ENCODE measurements around the gene RDH5. TPM values are rescaled to one million over a fixed set of nuclear protein-coding genes. Genes with fewer than 3 reads are reported as not detected.

RDH5 gene, protein sequence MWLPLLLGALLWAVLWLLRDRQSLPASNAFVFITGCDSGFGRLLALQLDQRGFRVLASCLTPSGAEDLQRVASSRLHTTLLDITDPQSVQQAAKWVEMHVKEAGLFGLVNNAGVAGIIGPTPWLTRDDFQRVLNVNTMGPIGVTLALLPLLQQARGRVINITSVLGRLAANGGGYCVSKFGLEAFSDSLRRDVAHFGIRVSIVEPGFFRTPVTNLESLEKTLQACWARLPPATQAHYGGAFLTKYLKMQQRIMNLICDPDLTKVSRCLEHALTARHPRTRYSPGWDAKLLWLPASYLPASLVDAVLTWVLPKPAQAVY
- 100 to 1,000 TPM in 3 of 4 donors, 10 to 100 TPM in 1; 70.9 to 162 (median 123) TPM for total RNA-seq

DNA sequence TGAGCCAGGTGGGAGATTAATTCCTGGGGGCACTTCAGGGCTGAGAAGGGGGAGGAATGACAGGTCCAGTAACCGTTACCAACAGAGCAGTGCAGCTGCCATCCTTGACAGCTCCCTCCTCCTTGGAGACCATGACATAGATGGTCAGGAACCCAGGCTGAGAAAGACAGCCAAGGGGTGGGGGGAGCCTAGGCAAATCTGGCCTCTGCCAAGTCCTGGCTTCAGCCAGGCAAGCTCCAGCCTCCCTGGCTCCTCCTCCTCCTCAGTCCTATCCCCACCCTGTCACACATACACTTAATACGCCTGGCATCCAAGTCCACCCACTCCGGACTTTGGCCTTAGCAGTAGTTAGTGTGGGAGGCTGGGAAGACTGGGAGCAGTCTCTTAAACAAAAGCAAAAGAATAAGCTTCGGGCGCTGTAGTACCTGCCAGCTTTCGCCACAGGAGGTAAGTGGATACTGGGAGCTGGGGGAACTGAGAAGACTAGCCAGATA, at the start of gene RDH5:
Gene RDH5 (plus strand): TSS at position 323 of the 494 bp plus-strand sequence. CDS start 792 bp downstream, outside the sequence.
- TF ChIP-seq, protein P1, sequence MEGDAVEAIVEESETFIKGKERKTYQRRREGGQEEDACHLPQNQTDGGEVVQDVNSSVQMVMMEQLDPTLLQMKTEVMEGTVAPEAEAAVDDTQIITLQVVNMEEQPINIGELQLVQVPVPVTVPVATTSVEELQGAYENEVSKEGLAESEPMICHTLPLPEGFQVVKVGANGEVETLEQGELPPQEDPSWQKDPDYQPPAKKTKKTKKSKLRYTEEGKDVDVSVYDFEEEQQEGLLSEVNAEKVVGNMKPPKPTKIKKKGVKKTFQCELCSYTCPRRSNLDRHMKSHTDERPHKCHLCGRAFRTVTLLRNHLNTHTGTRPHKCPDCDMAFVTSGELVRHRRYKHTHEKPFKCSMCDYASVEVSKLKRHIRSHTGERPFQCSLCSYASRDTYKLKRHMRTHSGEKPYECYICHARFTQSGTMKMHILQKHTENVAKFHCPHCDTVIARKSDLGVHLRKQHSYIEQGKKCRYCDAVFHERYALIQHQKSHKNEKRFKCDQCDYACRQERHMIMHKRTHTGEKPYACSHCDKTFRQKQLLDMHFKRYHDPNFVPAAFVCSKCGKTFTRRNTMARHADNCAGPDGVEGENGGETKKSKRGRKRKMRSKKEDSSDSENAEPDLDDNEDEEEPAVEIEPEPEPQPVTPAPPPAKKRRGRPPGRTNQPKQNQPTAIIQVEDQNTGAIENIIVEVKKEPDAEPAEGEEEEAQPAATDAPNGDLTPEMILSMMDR (IDR thresholded peaks at IDR 0.05; ENCODE audit: low read depth), result no peak

DNA sequence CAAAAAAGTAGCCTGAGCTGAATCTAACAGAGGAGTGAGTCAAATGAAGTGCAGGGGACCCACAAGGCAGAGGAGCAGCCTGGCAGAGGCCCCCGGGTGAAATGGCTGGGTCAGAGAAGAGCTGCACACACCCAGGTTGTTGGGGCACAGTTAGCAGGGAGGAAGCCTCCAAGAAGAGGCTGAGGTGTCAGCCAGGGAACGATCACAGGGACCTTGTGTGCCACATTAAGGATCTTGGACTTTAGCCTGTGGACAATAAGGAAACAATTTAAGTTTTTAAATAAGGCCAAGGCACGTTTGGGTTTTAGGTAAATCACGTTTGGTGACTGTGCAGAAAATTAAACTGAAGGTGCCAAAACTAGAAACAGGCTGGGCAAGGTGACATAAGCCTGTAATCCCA, 48.4 kb upstream of the RDH5 start:
- TF ChIP-seq, protein P1 (IDR thresholded peaks at IDR 0.05; ENCODE audit: low read depth), result no peak

DNA sequence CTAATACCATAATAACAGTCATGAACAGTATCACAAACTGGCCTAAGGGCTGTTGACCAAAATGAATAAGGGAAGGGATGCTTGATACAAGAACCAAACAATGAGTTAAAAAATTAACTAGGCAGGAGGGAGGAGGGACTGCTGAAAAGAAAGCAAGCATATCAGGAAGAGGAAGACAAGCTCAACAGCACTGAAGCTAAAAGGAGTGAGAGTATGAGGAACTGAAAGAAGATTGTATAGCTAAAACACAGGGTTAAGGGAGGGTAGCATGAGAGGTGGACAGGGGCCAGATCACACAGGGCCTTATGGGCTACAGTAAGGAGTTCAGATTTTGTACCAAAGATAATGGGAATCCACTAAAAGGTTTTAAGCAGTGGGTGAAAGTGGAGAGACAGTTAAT, 46.6 kb upstream of the RDH5 start:
- TF ChIP-seq, protein P1 (IDR thresholded peaks at IDR 0.05; ENCODE audit: low read depth), result no peak

DNA sequence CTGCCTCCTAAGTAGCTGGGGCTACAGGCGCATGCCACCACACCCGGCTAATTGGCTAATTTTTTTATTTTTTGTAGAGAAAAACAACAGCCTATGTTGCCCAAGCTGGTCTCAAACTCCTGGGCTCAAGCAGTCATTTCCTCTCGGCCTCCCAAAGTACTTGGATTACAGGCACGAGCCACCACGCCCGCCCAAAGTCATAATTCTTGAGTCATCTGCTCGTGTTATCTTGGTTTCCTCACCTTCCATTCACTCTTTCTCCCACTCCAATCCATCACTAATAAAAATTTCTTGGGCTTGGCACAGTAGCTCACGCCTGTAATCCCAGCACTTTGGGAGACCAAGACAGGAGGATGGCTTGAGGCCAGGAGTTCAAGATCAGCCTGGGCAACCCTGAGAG, 44.5 kb upstream of the RDH5 start:
- TF ChIP-seq, protein P1 (IDR thresholded peaks at IDR 0.05; ENCODE audit: low read depth), result no peak

DNA sequence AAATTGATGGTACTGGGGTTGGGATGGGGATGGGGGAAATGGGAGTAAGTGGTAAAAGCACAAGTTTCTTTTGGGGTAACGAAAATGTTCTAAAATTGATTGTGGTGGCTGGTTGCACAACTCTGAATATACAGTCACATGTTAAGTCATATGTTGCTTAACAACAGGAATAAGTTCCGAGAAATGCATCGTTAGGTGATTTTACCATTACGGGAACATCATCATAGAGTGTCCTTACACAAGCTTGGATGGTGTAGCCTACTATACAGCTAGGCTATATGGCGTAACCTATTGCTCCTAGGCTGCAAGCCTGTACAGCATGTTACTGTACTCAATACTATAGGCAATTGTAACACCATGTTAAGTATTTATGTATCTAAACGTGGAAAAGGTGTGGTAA, 43.5 kb upstream of the RDH5 start:
- TF ChIP-seq, protein P1 (IDR thresholded peaks at IDR 0.05; ENCODE audit: low read depth), result no peak

DNA sequence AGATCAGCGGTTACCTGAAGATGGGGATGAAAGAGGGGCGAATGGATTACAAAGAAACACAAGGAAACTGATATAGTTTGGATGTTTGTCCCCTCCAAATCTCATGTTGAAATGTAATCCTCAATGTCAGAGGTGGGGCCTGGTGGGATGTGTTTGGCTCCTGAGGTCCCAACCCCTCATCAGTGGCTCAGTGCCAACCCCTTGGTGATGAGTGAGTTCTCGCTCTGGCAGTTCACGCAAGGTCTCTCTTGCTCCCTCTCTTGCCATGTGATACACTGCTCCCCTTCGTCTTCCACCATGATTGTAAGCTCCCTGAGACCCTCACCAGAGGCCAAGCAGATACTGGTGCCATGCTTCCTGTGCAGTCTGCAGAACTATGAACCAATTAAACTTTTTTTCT, 40.5 kb upstream of the RDH5 start:
- TF ChIP-seq, protein P1 (IDR thresholded peaks at IDR 0.05; ENCODE audit: low read depth), result no peak

DNA sequence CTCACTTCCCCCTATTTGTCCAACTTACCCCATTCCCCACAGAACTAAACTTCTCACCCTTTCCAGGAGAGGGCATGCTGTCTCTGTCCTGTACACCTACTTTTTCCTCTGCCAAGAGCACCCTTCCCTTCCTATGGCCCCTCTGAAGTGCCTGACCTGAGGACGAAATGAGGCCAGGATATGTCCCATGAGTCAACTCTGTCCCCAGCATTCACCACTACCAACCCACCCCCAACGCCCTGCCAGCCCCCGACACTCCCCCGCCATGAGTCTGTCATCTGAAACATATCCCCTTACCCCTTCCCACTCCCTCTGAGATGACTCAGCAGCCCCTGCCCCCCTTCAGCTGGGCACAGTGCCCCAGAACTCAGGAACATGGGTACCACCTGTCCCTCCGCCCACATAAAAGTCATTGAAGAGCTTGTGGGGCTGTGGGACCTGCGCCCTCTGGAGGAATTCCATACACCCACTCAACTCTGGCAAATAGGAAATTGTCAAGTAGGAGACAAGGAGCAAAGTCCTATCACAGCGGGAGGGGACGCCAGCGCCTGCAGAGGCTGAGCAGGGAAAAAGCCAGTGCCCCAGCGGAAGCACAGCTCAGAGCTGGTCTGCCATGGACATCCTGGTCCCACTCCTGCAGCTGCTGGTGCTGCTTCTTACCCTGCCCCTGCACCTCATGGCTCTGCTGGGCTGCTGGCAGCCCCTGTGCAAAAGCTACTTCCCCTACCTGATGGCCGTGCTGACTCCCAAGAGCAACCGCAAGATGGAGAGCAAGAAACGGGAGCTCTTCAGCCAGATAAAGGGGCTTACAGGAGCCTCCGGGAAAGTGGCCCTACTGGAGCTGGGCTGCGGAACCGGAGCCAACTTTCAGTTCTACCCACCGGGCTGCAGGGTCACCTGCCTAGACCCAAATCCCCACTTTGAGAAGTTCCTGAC, 38.8 kb upstream of the RDH5 start:
- TF ChIP-seq, protein P1 (IDR thresholded peaks at IDR 0.05; ENCODE audit: low read depth), result no peak

Measured in subcutaneous adipose tissue (tissue), 4 donors.